Measurements from ENCODE around the gene PKNOX2.

PKNOX2 gene

GRCh38 chr11:125177543-125177942, 13.0 kb downstream of the PKNOX2 start:
- no peak overlapping the region for H3K4me3 ChIP-seq (replicated peaks; ENCODE audit: low read depth, low read length)
- TF ChIP-seq CTCF (IDR thresholded peaks at IDR 0.05; ENCODE audit: low read depth, low read length, missing control alignments): no peak
- no peak for DNase-seq (ENCODE audit: extremely low read depth, low read depth)

GRCh38 chr11:125179346-125179745, 14.8 kb downstream of the PKNOX2 start:
- H3K4me3 ChIP-seq (replicated peaks; ENCODE audit: low read depth, low read length): no peak overlapping the region
- TF ChIP-seq CTCF (IDR thresholded peaks at IDR 0.05; ENCODE audit: low read depth, low read length, missing control alignments): no peak
- no peak for DNase-seq (ENCODE audit: extremely low read depth, low read depth)

- no peak overlapping the region for H3K4me3 ChIP-seq (replicated peaks; ENCODE audit: low read depth, low read length)
- no peak for TF ChIP-seq CTCF (IDR thresholded peaks at IDR 0.05; ENCODE audit: low read depth, low read length, missing control alignments)
- no peak for DNase-seq (ENCODE audit: extremely low read depth, low read depth)
Observed at GRCh38 chr11:125179895-125180294, 15.3 kb downstream of the PKNOX2 start.

- no peak for DNase-seq (ENCODE audit: extremely low read depth, low read depth)
- no peak overlapping the region for H3K4me3 ChIP-seq (replicated peaks; ENCODE audit: low read depth, low read length)
- TF ChIP-seq CTCF (IDR thresholded peaks at IDR 0.05; ENCODE audit: low read depth, low read length, missing control alignments): no peak
Observed at GRCh38 chr11:125180413-125181305, 16.1 kb downstream of the PKNOX2 start.

- TF ChIP-seq CTCF (IDR thresholded peaks at IDR 0.05; ENCODE audit: low read depth, low read length, missing control alignments): no peak
- no peak for DNase-seq (ENCODE audit: extremely low read depth, low read depth)
- H3K4me3 ChIP-seq (replicated peaks; ENCODE audit: low read depth, low read length): no peak overlapping the region
Observed at GRCh38 chr11:125182573-125182972, 18.0 kb downstream of the PKNOX2 start.

GRCh38 chr11:125183641-125184040, 19.1 kb downstream of the PKNOX2 start:
- no peak for TF ChIP-seq CTCF (IDR thresholded peaks at IDR 0.05; ENCODE audit: low read depth, low read length, missing control alignments)
- H3K4me3 ChIP-seq (replicated peaks; ENCODE audit: low read depth, low read length): no peak overlapping the region
- no peak for DNase-seq (ENCODE audit: extremely low read depth, low read depth)

Data from HFF-Myc (cell line).